HG02759 (cell line): ENCODE measurements around the gene HEATR1.
A peak's percentile ranks its signal among the peaks of the same experiment; 100 is the strongest.

Experiments
- ATAC-seq: cut with Tn5 transposase; IDR thresholded peaks from one replicate; pipeline ENCODE4 v1.9.1; 2021; ENCODE audit warnings: mild to moderate bottlenecking, moderate library complexity; ENCODE audit not compliant: unreplicated experiment

The HEATR1 gene

DNA sequence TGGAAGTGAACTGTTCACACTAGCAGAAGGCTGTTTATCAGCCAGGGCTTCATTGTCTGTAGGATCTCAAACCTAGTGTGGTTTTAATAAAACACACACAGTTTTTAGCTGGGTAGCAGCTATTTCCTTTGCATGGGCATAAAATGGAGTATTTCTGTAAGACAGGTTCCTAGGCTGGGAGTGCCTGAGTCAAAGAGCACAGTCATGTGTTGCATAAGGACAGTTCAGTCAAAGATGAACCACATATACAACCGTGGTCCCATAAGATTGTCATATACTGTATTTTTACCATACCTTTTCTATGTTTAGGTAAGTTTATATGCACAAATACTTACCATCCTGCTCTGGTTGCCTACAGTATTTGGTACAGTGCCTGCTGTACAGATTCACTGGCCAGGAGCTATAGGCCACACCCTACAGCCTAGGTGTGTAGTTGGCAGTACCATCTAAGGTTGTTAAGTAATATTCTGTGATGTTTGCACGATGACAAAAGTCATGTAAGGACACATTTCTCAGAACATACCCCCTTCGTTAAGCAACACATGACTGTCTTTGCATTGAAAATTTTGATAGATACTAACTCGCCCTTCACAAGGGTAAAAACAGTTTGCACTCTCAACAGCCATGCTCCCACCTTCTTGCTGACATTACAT lies 63.4 kb downstream of the HEATR1 start:
- no peak for ATAC-seq

GRCh38 chr1:236536540-236536939 lies 67.8 kb downstream of the HEATR1 start:
- no peak for ATAC-seq

DNA sequence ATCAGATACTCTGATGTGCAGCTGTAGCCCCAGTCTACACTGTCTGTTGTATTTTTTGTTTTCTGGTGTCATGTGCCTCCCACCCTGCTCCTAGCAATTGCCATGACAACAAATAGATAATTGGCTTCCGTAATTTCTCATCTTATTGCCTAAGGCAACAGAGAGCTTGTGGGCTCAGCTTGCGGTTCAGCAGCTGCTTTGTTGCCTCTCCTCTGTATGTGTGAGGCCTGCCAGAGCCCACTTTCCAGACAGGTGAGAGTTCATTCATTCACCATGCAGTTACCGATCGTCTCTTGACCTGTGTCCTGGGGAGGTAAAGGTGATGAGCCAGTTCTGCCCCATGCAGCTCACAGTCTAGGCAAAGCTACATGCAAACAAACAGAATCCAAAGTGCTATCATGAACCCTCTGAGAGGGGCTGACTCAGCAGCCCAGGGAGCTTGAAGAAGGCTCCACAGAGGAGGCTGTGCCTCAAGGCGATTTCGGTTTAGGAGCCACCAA lies 68.6 kb downstream of the HEATR1 start:
- ATAC-seq, result no peak

GRCh38 chr1:236535190-236535589 lies 69.1 kb downstream of the HEATR1 start:
- ATAC-seq, result no peak

DNA sequence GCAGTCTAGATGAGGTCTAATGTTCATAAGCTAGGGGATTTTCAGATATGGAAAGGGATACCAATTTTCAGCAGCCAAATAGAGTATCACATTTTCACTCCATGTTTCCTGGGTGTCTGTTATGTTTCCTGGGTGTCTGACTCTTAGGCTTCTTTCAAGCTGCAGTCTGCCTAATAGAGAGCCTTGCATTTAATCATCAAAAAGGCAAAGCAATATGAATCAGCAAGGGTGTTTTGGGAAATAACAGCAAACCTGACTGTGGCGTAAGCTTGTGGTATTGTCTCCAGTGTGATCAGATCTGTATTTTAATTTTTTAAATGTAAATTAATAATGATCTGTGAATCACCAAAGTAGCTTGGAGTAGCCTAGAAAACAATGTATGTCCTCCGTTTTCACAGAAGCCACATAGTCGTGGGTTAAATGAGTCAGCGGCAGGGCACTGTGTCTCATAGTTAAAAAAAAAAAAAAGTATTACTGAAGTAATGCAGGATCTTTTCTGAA lies 70.1 kb downstream of the HEATR1 start:
- no peak for ATAC-seq

DNA sequence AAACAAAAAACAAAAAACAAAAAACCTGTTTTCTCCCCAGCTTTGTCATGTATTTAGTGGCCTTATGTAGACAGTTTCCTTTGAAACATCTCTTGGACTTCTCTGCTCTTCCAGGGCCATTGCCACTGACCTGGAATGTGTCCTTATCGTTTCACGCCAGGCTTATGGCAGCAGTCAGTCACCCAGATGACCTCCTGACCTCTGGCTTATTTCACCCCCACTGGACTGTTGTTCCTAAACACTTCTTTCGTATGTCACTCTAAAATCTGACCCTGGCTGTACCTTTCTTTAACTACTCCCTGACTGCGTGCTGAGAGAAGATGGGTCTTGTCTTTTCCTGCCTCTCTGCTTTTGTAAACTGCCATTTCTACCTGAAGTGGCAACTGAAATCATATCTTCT lies 71.5 kb downstream of the HEATR1 start:
- no peak for ATAC-seq

- ATAC-seq, result no peak
Measured at GRCh38 chr1:236530959-236531358, 73.4 kb downstream of the HEATR1 start.

DNA sequence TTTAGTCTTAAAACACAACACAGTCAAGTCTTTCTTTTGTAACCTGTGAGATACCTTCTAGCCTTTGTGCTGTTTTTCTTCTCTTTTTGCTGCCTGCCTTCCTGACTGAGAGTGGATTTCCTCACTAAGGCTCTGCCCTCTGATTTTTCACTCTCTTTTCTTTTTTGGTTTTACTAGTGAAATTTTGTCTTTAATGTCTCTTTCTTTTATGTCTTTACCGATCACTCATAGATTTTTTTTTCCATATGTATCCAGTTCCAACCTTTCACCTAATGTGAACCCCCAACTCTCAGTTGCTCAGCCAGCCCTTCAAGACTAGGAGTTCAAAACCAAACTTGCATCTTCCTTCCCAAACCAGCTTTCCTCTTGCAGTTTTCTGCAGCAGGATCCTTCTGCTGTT lies 74.0 kb downstream of the HEATR1 start:
- ATAC-seq, result no peak

GRCh38 chr1:236526079-236526478 lies 78.2 kb downstream of the HEATR1 start:
- ATAC-seq, result no peak

DNA sequence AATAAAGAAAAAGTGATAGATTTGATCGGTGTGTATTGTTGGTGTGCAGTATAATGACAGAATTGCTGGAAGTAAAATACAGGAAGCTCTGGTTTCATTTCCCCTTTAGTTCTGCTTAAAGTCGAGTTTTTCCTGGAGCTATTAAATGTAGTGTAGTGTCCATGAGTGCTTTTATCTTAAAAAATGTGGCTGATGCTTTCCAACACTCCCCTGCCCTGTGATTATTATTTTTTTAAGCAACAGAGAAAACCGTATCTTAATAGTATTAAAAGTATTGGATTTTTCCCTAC lies 79.5 kb downstream of the HEATR1 start:
- ATAC-seq, result peak; percentile 4

- ATAC-seq, result peak; percentile 91
Measured at GRCh38 chr1:236524142-236524894, 80.0 kb downstream of the HEATR1 start.

DNA sequence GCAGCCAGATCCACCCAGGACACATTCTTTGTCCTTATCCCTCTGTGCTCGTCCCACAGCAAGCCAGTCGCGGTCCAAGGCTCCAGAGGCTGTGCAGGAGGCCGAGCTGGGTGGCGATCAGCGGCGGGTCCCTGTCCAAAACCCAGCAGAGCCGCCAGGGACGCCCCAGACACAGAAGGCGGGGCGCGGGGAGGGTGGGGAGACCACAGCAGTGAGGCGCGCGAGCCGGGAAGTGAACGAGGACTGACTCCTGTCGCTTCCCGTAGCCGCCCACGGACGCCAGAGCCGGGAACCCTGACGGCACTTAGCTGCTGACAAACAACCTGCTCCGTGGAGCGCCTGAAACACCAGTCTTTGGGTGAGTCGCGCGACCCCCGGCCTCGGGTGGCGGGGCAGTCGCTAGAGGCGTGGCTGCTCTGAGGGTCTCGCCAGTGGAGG lies 80.6 kb downstream of the HEATR1 start, which contains the start of gene LGALS8:
Gene LGALS8, plus strand, starts transcription at position 279 of the 438 bp plus-strand sequence. CDS start 2,089 bp downstream, outside the sequence.
- peak; percentile 72 for ATAC-seq

- ATAC-seq, result no peak
Measured at GRCh38 chr1:236522937-236523703, 81.2 kb downstream of the HEATR1 start.

- ATAC-seq, result no peak
Measured at GRCh38 chr1:236520445-236521005, 83.8 kb downstream of the HEATR1 start.

- ATAC-seq, result no peak
Measured at GRCh38 chr1:236518322-236518721, 86.0 kb downstream of the HEATR1 start.

- ATAC-seq, result no peak
Measured at GRCh38 chr1:236516929-236517704, 87.2 kb downstream of the HEATR1 start.

DNA sequence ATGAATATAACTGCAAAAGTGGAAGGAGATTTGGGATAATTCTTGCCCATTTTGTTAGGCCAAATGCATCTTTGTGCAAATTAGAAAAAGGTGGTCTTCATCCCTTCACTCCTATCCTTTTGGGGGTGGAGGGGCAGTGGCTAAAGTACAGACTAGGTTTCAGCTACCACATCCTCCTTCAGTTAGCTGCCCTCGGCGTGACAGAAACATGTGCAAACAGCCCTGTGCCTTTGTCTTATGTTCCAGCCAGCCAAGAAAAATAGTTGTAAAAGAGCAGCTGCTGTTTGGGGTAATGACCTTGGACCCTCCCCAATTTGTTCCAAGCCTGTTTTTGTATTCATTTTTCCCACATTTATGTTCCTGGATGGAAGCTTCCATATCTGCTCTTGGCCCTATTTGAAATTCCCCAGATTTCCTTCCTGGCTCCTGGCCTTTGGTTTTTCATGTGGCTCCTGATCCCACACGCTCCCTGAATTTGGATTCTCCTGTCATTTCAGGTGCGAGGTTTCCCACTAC lies 88.8 kb downstream of the HEATR1 start:
- ATAC-seq, result no peak

GRCh38 chr1:236514703-236515442 lies 89.4 kb downstream of the HEATR1 start:
- ATAC-seq, result no peak

DNA sequence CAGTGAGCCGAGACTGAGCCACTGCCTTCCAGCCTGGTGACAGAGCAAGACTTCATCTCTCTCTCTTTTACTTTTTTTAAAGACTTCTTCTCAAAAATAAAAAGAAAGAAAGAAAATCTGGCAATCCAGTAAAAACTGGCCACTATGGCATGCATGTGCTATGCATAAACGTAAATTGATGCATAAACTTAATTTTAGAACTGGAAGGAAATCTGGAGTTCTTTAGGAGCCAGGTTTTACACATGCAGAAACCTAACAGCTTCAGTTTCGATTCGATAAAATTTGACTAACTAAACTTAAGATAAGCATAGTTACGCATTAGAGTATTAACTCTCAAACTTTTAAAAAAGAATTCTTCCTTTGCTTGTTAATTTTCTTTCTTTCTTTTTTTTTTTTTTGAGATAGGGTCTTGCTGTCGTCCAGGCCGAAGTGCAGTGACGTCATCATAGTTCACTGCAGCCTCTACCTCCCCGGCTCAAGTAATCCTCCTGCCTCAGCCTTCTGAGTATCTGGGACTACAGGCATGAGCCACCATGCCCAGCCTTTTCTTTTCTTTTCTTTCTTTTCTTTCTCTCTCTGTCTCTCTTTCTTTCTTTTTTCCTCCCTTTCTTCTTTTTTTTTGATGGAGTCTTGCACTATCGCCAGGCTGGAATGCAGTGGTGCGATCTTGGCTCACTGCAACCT lies 92.4 kb downstream of the HEATR1 start:
- no peak for ATAC-seq
